HCT116 (cell line): ENCODE data around the gene KCNJ16. TPM values are rescaled to one million over a fixed set of nuclear protein-coding genes. Genes with fewer than 3 reads are reported as not detected.

Experiments
- ATAC-seq: fragments of 200-7000 bp; cut with Tn5 transposase; 2 replicates; pipeline ENCODE4 v1.9.1; 2020; ENCODE audit warnings: mild to moderate bottlenecking, moderate library complexity
- BruUV-seq: library from RNA; stranded (reverse); fragments of 400-500 nt; replicated peaks from 2 replicates; lab custom pipeline; 2021; lab: Mats Ljungman, UMichigan
- CTCF ChIA-PET: fragments of 300-600 bp; sonication (Branson Sonifier 250); formaldehyde crosslinking; loops from one replicate; lab custom pipeline; 2021; ENCODE audit warnings: antibody characterized with exemption; lab: Charles Lee
- POLR2A ChIA-PET: fragments of 300-600, 350-600 bp; sonication (Branson Sonifier 250); formaldehyde crosslinking; loops from one replicate; lab custom pipeline; 2021; ENCODE audit warnings: antibody characterized with exemption; lab: Charles Lee
- RAD21 ChIA-PET, 2 experiments: fragments of 300-600 bp; sonication (Branson Sonifier 250); formaldehyde crosslinking; loops; one replicate each; lab custom pipeline; 2023; ENCODE audit warnings: low total read pairs in 2 of 2; ENCODE audit not compliant: uncharacterized antibody in 2 of 2, unreplicated experiment in 2 of 2, low non-redundant PET in 1 of 2; lab: Charles Lee
- DNase-seq: peaks from one replicate; pipeline ENCODE4 v3.0.0-alpha.2; 2010; ENCODE audit warnings: low read depth, low spot score
- H2AFZ ChIP-seq: fragments of 200-600 bp; shearing (Covaris generic), sonication (generic); 2 replicates; pipeline ENCODE4 v1.6.1; 2017; ENCODE audit warnings: low read depth, mixed run types, mixed read lengths, antibody characterized with exemption, low read length; ENCODE audit not compliant: poor library complexity, severe bottlenecking
- H3K27ac ChIP-seq: 2 replicates; pipeline ENCODE4 v1.5.1; 2012; ENCODE audit warnings: low read depth, low read length
- H3K27me3 ChIP-seq: fragments of 200-600 bp; sonication (generic); 2 replicates; pipeline ENCODE4 v1.6.1; 2016; ENCODE audit warnings: mixed run types, low read length, mixed read lengths; ENCODE audit not compliant: insufficient read depth
- H3K36me3 ChIP-seq, 2 experiments: fragments of 200-500 bp in 1 of 2; fragments of 200-600 bp in 1 of 2; sonication (Bioruptor generic) in 1 of 2; sonication (generic) in 1 of 2; 2 replicates each; pipeline versions ENCODE4 v1.5.1 to v1.6.1; 2014 to 2016; ENCODE audit warnings: low read length in 2 of 2, inconsistent platforms in 1 of 2, mixed read lengths in 1 of 2, mixed run types in 1 of 2; ENCODE audit not compliant: insufficient read depth in 2 of 2, control insufficient read depth in 1 of 2
- H3K4me1 ChIP-seq, 2 experiments: fragments of 200-600 bp in 1 of 2; sonication (generic) in 1 of 2; 2 replicates each; pipeline versions ENCODE4 v1.5.1 to v1.6.1; 2012 to 2017; ENCODE audit warnings: low read length in 2 of 2, inconsistent platforms in 1 of 2, mild to moderate bottlenecking in 1 of 2, mixed read lengths in 1 of 2, mixed run types in 1 of 2, moderate library complexity in 1 of 2; ENCODE audit not compliant: insufficient read depth in 2 of 2, control insufficient read depth in 1 of 2
- H3K4me2 ChIP-seq: fragments of 200-600 bp; sonication (generic); 2 replicates; pipeline ENCODE4 v1.6.1; 2017; ENCODE audit warnings: mixed run types, low read length, mixed read lengths
- H3K4me3 ChIP-seq, 2 experiments: fragments of 200-600 bp in 1 of 2; sonication (generic) in 1 of 2; replicated peaks in 1 of 2; 2 replicates each; pipeline ENCODE4 v1.5.1; 2011 to 2016; ENCODE audit warnings: low read length in 2 of 2, control low read depth in 1 of 2, low read depth in 1 of 2, mild to moderate bottlenecking in 1 of 2, mixed read lengths in 1 of 2, mixed run types in 1 of 2
- H3K79me2 ChIP-seq: fragments of 200-600 bp; sonication (generic); 2 replicates; pipeline ENCODE4 v1.6.1; 2017; ENCODE audit warnings: mild to moderate bottlenecking, mixed run types, low read length, moderate library complexity, mixed read lengths; ENCODE audit not compliant: insufficient read depth
- H3K9ac ChIP-seq: fragments of 200-600 bp; sonication (generic); 2 replicates; pipeline ENCODE4 v1.6.1; 2016; ENCODE audit warnings: low read length, mixed read lengths
- H3K9me2 ChIP-seq: fragments of 200-600 bp; sonication (generic), shearing (Covaris generic); 2 replicates; pipeline ENCODE4 v1.6.1; 2017; ENCODE audit warnings: mixed run types, mild to moderate bottlenecking, moderate library complexity; ENCODE audit not compliant: insufficient read depth
- H3K9me3 ChIP-seq, 2 experiments: fragments of 200-500 bp in 1 of 2; fragments of 200-600 bp in 1 of 2; sonication (Bioruptor generic) in 1 of 2; sonication (generic) in 1 of 2; 2 replicates each; pipeline ENCODE4 v1.6.1; 2014 to 2017; ENCODE audit warnings: low read length in 2 of 2, mixed read lengths in 2 of 2, inconsistent platforms in 1 of 2, low read depth in 1 of 2, mild to moderate bottlenecking in 1 of 2, mixed run types in 1 of 2, moderate library complexity in 1 of 2; ENCODE audit not compliant: control insufficient read depth in 1 of 2, insufficient read depth in 1 of 2
- H4K20me1 ChIP-seq: fragments of 200-600 bp; sonication (generic), shearing (Covaris generic); 2 replicates; pipeline ENCODE4 v1.6.1; 2017; ENCODE audit warnings: mixed run types, mild to moderate bottlenecking, moderate library complexity; ENCODE audit not compliant: insufficient read depth
- ATF3 ChIP-seq: IDR thresholded peaks from 2 replicates; pipeline ENCODE4 v1.6.1; 2012
- CEBPB ChIP-seq: IDR thresholded peaks from 2 replicates; pipeline ENCODE4 v1.6.1; 2012; ENCODE audit warnings: low read depth
- EZH2 ChIP-seq: fragments of 200-600 bp; sonication (generic); IDR thresholded peaks from 2 replicates; pipeline ENCODE4 v1.6.1; 2017; ENCODE audit warnings: antibody characterized with exemption, mixed run types
- RAD21 ChIP-seq: IDR thresholded peaks from 2 replicates; pipeline ENCODE4 v1.6.1; 2012; ENCODE audit warnings: low read depth, mild to moderate bottlenecking
- REST ChIP-seq: IDR thresholded peaks from 2 replicates; pipeline ENCODE4 v1.6.1; 2012; ENCODE audit warnings: low read depth
- TCF7L2 ChIP-seq: IDR thresholded peaks from 2 replicates; pipeline ENCODE4 v1.7.0; 2011; ENCODE audit warnings: borderline replicate concordance, inconsistent platforms; ENCODE audit not compliant: insufficient read depth, insufficient read length; ENCODE audit errors: extremely low read depth
- YY1 ChIP-seq: IDR thresholded peaks from 2 replicates; pipeline ENCODE4 v1.6.1; 2011; ENCODE audit warnings: low read length, low read depth, moderate library complexity, mild to moderate bottlenecking; ENCODE audit not compliant: insufficient replicate concordance; ENCODE audit errors: extremely low read depth
- ZNF274 ChIP-seq: fragments of 200-500 bp; sonication (Bioruptor generic); IDR thresholded peaks from 2 replicates; pipeline ENCODE4 v1.6.1; 2014; ENCODE audit warnings: mild to moderate bottlenecking, low read depth, low read length, inconsistent platforms
- intact Hi-C: fragments of 100-400 bp; cut with micrococcal nuclease; formaldehyde crosslinking; loops from 2 replicates; pipeline ENCODE4 v1.10.0; 2022
- total RNA-seq: library from RNA; stranded (reverse); gene quantifications from one replicate; pipeline ENCODE4 v1.2.1, GENCODE V29; 2021; ENCODE audit not compliant: unreplicated experiment

KCNJ16 gene
- total RNA-seq, 1 experiment from 2014 or later: not detected

GRCh38 chr17:70028978-70029767 is 45.9 kb upstream of the KCNJ16 start:
- no peaks in the 10 kb centered on the region for H3K9me2 ChIP-seq
- no peak overlapping the region for H3K27ac ChIP-seq
- no TSS peak for BruUV-seq
- H3K36me3 ChIP-seq: no peaks in the 10 kb centered on the region
- no peaks in the 10 kb centered on the region for H3K27me3 ChIP-seq
- H3K4me3 ChIP-seq: no peak overlapping the region
- TF ChIP-seq EZH2 (no peak), REST (no peak), YY1 (no peak), TCF7L2 (no peak), ATF3 (no peak), ZNF274 (no peak), CEBPB (no peak), RAD21 (no peak)
- no peaks in the 10 kb centered on the region for H4K20me1 ChIP-seq
- RAD21 ChIA-PET: no interaction called here
- CTCF ChIA-PET: no interaction called here
- H3K4me2 ChIP-seq: no peak overlapping the region
- H3K9ac ChIP-seq: no peak overlapping the region
- H3K4me1 ChIP-seq: no peaks in the 10 kb centered on the region
- peaks cover 4 to 19% of the 10 kb centered on the region in 2 experiments; a peak in 2 of 4 replicates for H3K9me3 ChIP-seq
- no peak overlapping the region for H2AFZ ChIP-seq
- no peaks in the 10 kb centered on the region for H3K79me2 ChIP-seq
- intact Hi-C loops: no loop called here
- ATAC-seq (no peak), DNase-seq (no peak)
- POLR2A ChIA-PET: no interaction called here
